Measurements from ENCODE around the gene POU4F1.

The POU4F1 gene, protein sequence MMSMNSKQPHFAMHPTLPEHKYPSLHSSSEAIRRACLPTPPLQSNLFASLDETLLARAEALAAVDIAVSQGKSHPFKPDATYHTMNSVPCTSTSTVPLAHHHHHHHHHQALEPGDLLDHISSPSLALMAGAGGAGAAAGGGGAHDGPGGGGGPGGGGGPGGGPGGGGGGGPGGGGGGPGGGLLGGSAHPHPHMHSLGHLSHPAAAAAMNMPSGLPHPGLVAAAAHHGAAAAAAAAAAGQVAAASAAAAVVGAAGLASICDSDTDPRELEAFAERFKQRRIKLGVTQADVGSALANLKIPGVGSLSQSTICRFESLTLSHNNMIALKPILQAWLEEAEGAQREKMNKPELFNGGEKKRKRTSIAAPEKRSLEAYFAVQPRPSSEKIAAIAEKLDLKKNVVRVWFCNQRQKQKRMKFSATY

GRCh38 chr13:78603240-78603957 is at the start of gene POU4F1:
Gene POU4F1 (minus strand): TSS chr13:78603552. CDS start chr13:78603326, 226 bp downstream.
- DNase-seq, result peak; percentile 93

DNA sequence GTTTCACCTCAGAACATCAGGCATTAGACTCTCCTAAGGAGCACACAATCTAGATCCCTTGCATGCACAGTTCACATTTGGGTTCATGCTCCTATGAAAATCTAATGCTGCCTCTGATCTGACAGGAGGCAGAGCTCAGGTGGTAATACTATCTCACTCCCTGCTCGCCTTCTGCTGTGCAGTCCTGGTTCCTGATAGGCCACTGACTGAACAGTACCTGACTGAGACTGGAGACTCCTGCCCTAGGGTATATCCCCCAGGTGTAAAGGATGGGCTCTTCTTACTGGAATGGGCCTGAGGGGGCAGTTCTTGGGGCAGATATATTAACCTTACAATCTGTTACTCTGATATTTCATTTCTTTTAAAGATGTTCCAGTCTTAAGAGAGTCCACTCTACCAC is 49.3 kb upstream of the POU4F1 start:
- no peak for DNase-seq

DNA sequence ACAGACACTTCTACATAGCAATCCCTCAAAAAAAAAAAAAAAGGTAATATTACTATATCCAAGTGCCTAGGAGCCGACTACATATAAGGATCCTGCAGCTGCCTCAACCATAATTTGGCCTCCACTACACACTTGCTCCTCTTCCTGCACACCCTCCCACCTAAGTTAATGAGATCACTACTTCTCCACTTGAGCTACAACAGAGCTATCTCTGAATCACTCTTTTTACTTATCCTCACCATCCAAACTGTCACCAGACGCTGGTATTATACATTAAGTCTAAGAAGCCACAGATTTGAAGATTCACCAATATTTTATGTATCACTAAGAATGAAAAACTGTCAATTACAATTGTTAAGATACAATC is 47.3 kb upstream of the POU4F1 start:
- no peak for DNase-seq

DNA sequence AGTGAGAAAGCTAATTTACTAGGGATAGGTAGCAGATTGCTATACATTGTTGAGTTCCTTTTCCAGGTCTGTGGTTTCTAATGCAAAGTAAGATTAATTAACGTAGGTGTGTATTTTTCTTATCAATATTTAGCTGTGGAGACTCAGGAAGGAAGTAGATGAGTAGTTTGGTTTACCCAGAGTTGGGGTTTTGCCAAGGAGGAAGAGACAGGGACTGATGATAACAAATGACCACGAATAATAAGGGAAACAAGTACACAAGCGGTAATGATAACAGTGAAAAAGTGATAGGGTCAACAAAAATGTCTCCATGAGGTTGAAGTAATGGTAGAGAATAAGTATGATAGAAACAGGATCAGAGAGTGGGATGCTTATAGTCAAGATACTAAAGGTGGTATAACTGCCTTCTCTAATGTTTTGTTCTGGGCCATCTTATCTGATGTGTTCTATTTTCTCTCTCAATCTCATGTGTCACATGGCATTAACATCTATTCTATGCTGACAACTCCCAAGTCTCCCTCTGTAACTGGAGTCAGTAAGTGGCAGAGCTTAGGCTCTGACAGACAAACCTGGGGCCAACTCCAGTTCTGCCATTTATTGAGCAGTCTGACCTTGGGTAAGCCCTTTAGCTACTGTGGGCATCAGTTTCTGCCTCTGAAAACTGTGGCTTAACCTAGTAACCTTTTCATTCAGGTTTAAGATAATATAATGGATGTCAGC is 46.8 kb upstream of the POU4F1 start:
- DNase-seq, result no peak

GRCh38 chr13:78647109-78647678 is 43.8 kb upstream of the POU4F1 start:
- DNase-seq, result peak; percentile 65

- DNase-seq, result no peak
These were observed 34.9 kb upstream of the POU4F1 start for GRCh38 chr13:78638216-78638615.

DNA sequence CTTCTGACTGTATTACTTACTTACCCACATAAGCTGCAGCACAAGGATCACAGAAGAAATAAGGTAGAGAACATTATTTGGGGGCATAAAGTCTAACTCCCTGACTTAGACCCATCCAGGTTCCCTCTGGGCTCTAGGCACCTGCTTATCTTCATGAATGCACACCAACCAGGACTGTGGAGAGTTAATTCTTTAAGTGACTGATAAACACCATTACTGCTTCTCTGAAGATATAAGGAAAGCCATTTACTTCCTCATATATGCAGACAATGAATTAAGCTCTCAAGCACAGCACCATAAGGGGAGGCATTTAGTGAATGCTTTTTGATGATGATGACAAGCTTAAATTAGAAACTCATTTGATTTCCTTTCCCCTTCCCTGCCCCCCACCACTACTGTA is 33.1 kb upstream of the POU4F1 start:
- DNase-seq, result no peak

DNA sequence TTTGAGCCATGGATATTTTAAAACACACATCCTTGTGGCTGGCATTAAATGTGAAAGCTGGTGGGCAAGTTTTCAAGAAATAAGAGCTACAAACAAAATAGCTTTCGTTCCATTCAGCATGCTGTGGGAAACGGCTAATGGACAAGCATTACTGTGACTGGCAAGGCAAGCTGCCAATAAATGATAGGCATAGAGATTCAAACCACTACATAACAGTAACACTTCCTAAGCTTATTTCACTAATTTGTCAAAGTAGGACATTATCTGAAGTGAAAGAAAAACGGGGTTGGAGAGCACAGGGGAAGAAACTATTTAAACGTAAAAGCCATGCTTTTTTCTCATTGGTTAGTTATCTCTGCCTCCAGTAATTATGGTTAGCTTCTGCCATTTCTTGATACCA is 29.6 kb upstream of the POU4F1 start:
- DNase-seq, result no peak

GRCh38 chr13:78631077-78631476 is 27.7 kb upstream of the POU4F1 start:
- DNase-seq, result no peak

GRCh38 chr13:78630511-78630910 is 27.2 kb upstream of the POU4F1 start:
- no peak for DNase-seq

GRCh38 chr13:78625384-78625783 is 22.0 kb upstream of the POU4F1 start:
- DNase-seq, result no peak

GRCh38 chr13:78623132-78623531 is 19.8 kb upstream of the POU4F1 start:
- no peak for DNase-seq

GRCh38 chr13:78620936-78621470 is 17.7 kb upstream of the POU4F1 start:
- DNase-seq, result no peak

DNA sequence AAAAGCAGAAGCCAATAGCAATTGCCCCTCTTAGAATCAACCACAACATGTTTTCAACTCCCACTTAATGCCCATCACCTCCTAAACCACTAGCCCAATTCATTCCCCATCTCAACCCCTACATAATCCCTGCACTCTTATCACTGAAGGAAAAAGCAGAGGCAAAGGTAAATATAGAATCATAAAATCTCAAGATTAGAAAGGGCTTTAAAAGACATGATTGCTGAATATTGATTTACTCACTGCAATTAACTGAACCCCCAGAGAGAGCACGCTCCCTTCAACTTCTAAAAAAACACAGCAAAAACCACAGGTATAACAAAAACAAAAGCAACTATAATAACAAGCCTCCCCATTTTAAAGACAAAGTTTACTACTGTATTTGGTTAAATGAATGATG is 15.1 kb upstream of the POU4F1 start:
- DNase-seq, result no peak

GRCh38 chr13:78611040-78611439 is 7.7 kb upstream of the POU4F1 start:
- no peak for DNase-seq

DNA sequence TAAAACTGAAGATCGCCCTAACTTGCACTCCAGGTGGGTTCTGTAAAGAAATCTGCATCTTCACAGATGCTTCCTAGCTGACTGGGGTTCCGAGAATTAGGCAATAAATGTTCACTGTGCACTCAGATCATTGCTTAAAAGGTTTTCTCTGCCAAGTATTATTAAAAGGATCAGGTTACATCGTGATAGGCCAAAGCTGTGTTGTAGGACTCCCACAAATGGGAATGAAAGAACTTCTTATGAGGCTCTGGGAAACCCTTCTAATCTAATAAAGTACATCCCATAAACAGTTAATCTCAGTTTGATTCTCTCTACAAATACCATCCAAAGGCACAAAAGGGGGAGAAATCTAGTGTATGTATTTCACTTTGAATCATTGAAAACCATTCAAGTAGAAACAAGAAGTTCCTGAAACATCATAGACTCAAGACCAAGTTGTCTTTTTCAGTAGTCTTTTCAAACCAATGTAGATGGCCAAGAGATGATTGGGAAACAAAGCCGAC is 7.1 kb upstream of the POU4F1 start:
- DNase-seq, result no peak

- peak; percentile 73 for DNase-seq
These were observed 6.3 kb upstream of the POU4F1 start for GRCh38 chr13:78609464-78610205.

DNA sequence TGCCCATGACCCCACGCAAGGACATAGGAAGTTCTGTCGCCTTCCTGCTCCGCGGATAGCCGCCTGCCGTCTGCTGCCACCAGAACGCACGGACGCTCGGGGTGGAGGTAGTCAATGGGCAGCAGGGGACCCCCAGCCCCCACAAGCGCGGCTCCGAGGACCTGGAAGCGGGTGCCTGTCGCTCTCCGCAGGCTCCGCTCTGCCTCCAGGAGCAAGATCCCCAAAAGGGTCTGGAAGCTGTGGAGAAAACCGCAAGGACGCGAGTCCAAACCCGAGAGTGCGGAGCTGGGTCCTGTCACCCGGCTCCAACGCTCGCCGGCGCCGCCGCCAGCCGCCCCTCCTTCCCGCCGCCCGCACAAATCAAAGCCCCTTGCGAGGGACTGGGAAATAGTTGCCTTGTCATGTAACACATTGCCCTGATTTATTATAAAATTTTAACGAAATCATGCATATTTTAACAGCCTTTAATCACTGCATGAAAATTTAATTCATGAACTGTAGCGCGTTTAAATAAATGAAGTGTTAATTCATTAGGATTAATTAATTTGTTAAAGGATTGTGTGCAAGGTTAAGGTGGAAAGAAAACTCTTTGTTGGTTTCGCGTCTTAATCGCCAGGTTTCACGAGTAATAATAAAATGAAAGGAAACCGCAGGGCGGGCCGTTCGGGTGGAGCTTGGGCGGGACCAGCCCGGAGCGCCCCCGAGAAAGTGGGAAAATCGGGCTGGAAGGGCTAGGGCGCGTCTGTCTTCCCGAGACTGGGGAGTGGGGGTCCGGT is 5.5 kb upstream of the POU4F1 start:
- DNase-seq, result peak; percentile 57

DNA sequence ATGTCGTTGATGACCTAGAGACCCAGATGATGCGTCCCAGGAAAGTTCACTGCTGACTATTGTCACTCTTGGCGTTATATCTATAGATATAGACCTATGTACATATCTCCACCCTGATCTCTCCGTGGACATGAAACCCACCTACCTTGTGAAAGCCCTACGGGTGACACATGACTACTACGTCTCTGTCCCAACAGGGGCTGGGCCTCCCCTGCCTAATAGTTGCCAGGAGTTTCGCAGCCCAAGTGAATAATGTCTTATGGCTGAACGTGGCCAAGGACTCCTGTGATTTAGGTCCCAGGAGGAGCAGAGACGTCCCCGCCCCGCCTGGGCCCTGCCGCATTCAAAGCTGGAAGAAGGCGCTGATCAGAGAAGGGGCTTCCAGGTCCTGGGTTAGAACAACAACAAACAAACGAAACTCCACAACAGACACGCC is 4.9 kb upstream of the POU4F1 start:
- DNase-seq, result no peak

- peak; percentile 53 for DNase-seq
These were observed 4.3 kb upstream of the POU4F1 start for GRCh38 chr13:78607409-78608251.

Data from islet precursor cell (in vitro differentiated cells).